OCI-M1 (cell line): ENCODE data around the gene EIF6.
A peak's percentile ranks its signal among the peaks of the same experiment; 100 is the strongest.
"Not testable (repeated sequence)": the region's sequence is repeated elsewhere in the genome, so short reads cannot be mapped to it uniquely, and the experiment has no call there.

ENCODE experiments used
- DNase-seq: peaks from one replicate; lab custom pipeline; 2025; lab: John Stamatoyannopoulos, UW

EIF6 gene

GRCh38 chr20:35254448-35254999 is 30.0 kb downstream of the EIF6 start:
- DNase-seq: no peak

GRCh38 chr20:35253010-35253409 is 31.6 kb downstream of the EIF6 start:
- DNase-seq: peak; percentile 10

- DNase-seq: not testable (repeated sequence)
Observed at GRCh38 chr20:35252598-35252997, 32.0 kb downstream of the EIF6 start.

GRCh38 chr20:35252037-35252461 is 32.5 kb downstream of the EIF6 start:
- peak; percentile 9 for DNase-seq

GRCh38 chr20:35251613-35251940 is 33.0 kb downstream of the EIF6 start:
- DNase-seq: no peak

- no peak for DNase-seq
Observed at GRCh38 chr20:35248641-35249475, 35.7 kb downstream of the EIF6 start.

- no peak for DNase-seq
Observed at GRCh38 chr20:35246723-35247122, 37.8 kb downstream of the EIF6 start.

GRCh38 chr20:35243986-35244385 is 40.6 kb downstream of the EIF6 start:
- DNase-seq: no peak

GRCh38 chr20:35243317-35243716 is 41.3 kb downstream of the EIF6 start:
- DNase-seq: no peak

- DNase-seq: no peak
Observed at GRCh38 chr20:35240811-35241293, 43.7 kb downstream of the EIF6 start.

- no peak for DNase-seq
Observed at GRCh38 chr20:35240083-35240810, 44.3 kb downstream of the EIF6 start.

- DNase-seq: no peak
Observed at GRCh38 chr20:35238735-35239134, 45.8 kb downstream of the EIF6 start.

GRCh38 chr20:35238170-35238569 is 46.4 kb downstream of the EIF6 start:
- peak; percentile 80 for DNase-seq

- no peak for DNase-seq
Observed at GRCh38 chr20:35237486-35237885, 47.1 kb downstream of the EIF6 start.

GRCh38 chr20:35235881-35236280 is 48.7 kb downstream of the EIF6 start:
- no peak for DNase-seq

GRCh38 chr20:35232575-35232974 is 52.0 kb downstream of the EIF6 start:
- DNase-seq: no peak
